GM19351 (cell line): Measurements from ENCODE around the gene CDYL.

Experiments used
- ATAC-seq: cut with Tn5 transposase; IDR thresholded peaks from one replicate; pipeline ENCODE4 v1.9.1; 2021; ENCODE audit warnings: mild to moderate bottlenecking, moderate library complexity; ENCODE audit not compliant: unreplicated experiment

CDYL gene

GRCh38 chr6:4802312-4802935 lies 26.2 kb downstream of the CDYL start:
- peak; percentile 65 for ATAC-seq

GRCh38 chr6:4803343-4803744 lies 27.1 kb downstream of the CDYL start:
- no peak for ATAC-seq

GRCh38 chr6:4804095-4804494 lies 27.9 kb downstream of the CDYL start:
- ATAC-seq, result no peak

GRCh38 chr6:4805553-4806336 lies 29.5 kb downstream of the CDYL start:
- ATAC-seq, result no peak

- no peak for ATAC-seq
These were observed 30.1 kb downstream of the CDYL start for GRCh38 chr6:4806337-4806725.

- ATAC-seq, result no peak
These were observed 30.6 kb downstream of the CDYL start for GRCh38 chr6:4806791-4807190.

- ATAC-seq, result no peak
These were observed 32.2 kb downstream of the CDYL start for GRCh38 chr6:4808396-4808795.

- ATAC-seq, result no peak
These were observed 34.1 kb downstream of the CDYL start for GRCh38 chr6:4809999-4810918.

- no peak for ATAC-seq
These were observed 35.9 kb downstream of the CDYL start for GRCh38 chr6:4812068-4812467.

GRCh38 chr6:4813055-4813454 lies 36.9 kb downstream of the CDYL start:
- no peak for ATAC-seq

GRCh38 chr6:4814212-4814611 lies 38.0 kb downstream of the CDYL start:
- no peak for ATAC-seq

- ATAC-seq, result no peak
These were observed 38.8 kb downstream of the CDYL start for GRCh38 chr6:4814987-4815386.

GRCh38 chr6:4815584-4815983 lies 39.4 kb downstream of the CDYL start:
- no peak for ATAC-seq

GRCh38 chr6:4816904-4817303 lies 40.7 kb downstream of the CDYL start:
- ATAC-seq, result no peak

GRCh38 chr6:4817551-4817950 lies 41.3 kb downstream of the CDYL start:
- no peak for ATAC-seq

- ATAC-seq, result no peak
These were observed 42.2 kb downstream of the CDYL start for GRCh38 chr6:4818272-4818938.

GRCh38 chr6:4819706-4820283 lies 43.6 kb downstream of the CDYL start:
- no peak for ATAC-seq

GRCh38 chr6:4820704-4821276 lies 44.6 kb downstream of the CDYL start:
- ATAC-seq, result no peak

GRCh38 chr6:4822476-4822875 lies 46.3 kb downstream of the CDYL start:
- no peak for ATAC-seq

GRCh38 chr6:4828187-4828698 lies 52.0 kb downstream of the CDYL start:
- no peak for ATAC-seq
